CD8-positive, alpha-beta memory T cell (primary cell): Measurements from ENCODE around the gene PTCH1. TPM values are rescaled to one million over a fixed set of nuclear protein-coding genes. Genes with fewer than 3 reads are reported as not detected.
A peak's percentile ranks its signal among the peaks of the same experiment; 100 is the strongest.

Experiments used
- CTCF ChIA-PET: fragments of 350-600 bp; sonication (Branson Sonifier 250); formaldehyde crosslinking; loops from one replicate; lab custom pipeline; 2021; ENCODE audit warnings: antibody characterized with exemption; lab: Charles Lee
- POLR2A ChIA-PET: fragments of 350-600 bp; sonication (Branson Sonifier 250); formaldehyde crosslinking; loops from one replicate; lab custom pipeline; 2021; ENCODE audit warnings: antibody characterized with exemption; lab: Charles Lee
- DNase-seq, 5 donors: peaks; one replicate each; pipeline versions ENCODE4 v3.0.0 to v3.0.0-alpha.2; 2020 to 2022; ENCODE audit warnings: mixed read lengths in 1 of 5
- H3K27ac ChIP-seq: one replicate; pipeline ENCODE4 v1.7.0; 2013; ENCODE audit warnings: low read depth, mild to moderate bottlenecking, low read length, moderate library complexity
- H3K27me3 ChIP-seq: 2 replicates; pipeline ENCODE4 v1.7.0; 2013; ENCODE audit warnings: low read length, mild to moderate bottlenecking; ENCODE audit not compliant: insufficient read depth, poor library complexity, severe bottlenecking
- H3K36me3 ChIP-seq: 2 replicates; pipeline ENCODE4 v1.7.0; 2013; ENCODE audit warnings: mild to moderate bottlenecking, low read length, moderate library complexity; ENCODE audit not compliant: insufficient read depth
- H3K4me1 ChIP-seq: 2 replicates; pipeline ENCODE4 v1.7.0; 2013; ENCODE audit warnings: mild to moderate bottlenecking, low read length, moderate library complexity; ENCODE audit not compliant: insufficient read depth
- H3K4me3 ChIP-seq: 2 replicates; pipeline ENCODE4 v1.7.0; 2013; ENCODE audit warnings: mild to moderate bottlenecking, low read length
- H3K9me3 ChIP-seq: 2 replicates; pipeline ENCODE4 v1.7.0; 2013; ENCODE audit warnings: mild to moderate bottlenecking, low read length
- H3K27ac Mint-ChIP-seq, 8 donors: one replicate each; pipeline ENCODE4 v1.8.0; 2020 to 2021; ENCODE audit warnings: mixed read lengths in 8 of 8, mild to moderate bottlenecking in 6 of 8, inconsistent platforms in 3 of 8, moderate library complexity in 3 of 8
- H3K27me3 Mint-ChIP-seq, 2 donors: one replicate each; pipeline ENCODE4 v1.8.0; 2020 to 2021; ENCODE audit warnings: mixed read lengths in 2 of 2, mild to moderate bottlenecking in 1 of 2, moderate library complexity in 1 of 2
- H3K36me3 Mint-ChIP-seq, 3 donors: one replicate each; pipeline ENCODE4 v1.8.0; 2020 to 2021; ENCODE audit warnings: mixed read lengths in 3 of 3, inconsistent platforms in 1 of 3, mild to moderate bottlenecking in 1 of 3
- H3K4me1 Mint-ChIP-seq, 3 donors: one replicate each; pipeline ENCODE4 v1.8.0; 2020 to 2021; ENCODE audit warnings: mixed read lengths in 3 of 3, inconsistent platforms in 1 of 3, mild to moderate bottlenecking in 1 of 3
- H3K4me3 Mint-ChIP-seq, 7 donors: one replicate each; pipeline ENCODE4 v1.8.0; 2020 to 2021; ENCODE audit warnings: mixed read lengths in 7 of 7, mild to moderate bottlenecking in 6 of 7, moderate library complexity in 4 of 7, inconsistent platforms in 2 of 7
- H3K9me3 Mint-ChIP-seq, 5 donors: one replicate each; pipeline ENCODE4 v1.8.0; 2020 to 2022; ENCODE audit warnings: mixed read lengths in 5 of 5, mild to moderate bottlenecking in 3 of 5, moderate library complexity in 2 of 5, inconsistent platforms in 1 of 5
- polyA plus RNA-seq: library from polyadenylated mRNA; unstranded; fragments of 300-500 nt; fragmentation: Illumina TruSeq; gene quantifications from one replicate; pipeline ENCODE4 v1.2.3, GENCODE V29; 2021
- total RNA-seq, 2 experiments: library from RNA; stranded (reverse); gene quantifications; one replicate each; pipeline ENCODE4 v1.2.3, GENCODE V29; 2021

The PTCH1 gene
- total and polyA plus RNA-seq, 3 experiments from 2014 or later, result 7.1 to 23.3 (median 7.9) TPM

DNA sequence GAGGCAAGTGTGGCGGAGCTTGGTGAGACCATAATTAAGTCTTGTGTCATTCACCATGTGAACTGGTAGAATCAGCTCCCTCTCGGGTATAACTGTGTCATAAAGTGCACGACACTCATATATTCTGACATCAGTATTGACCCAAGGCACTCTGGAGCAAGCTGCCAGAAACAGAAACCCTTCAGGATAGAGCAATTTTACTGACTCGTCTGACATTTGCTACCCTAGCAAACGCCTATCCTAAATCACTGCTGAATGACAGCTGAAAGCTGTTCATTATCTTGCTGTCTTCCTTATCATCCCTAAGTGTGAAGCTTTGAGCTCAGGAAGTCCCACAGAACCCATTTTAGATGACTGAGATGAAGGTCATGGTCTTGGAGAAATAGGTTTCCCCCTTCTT lies 27.8 kb downstream of the PTCH1 start:
- H3K36me3 ChIP-seq, result no peaks in the 10 kb centered on the region
- peaks cover 0 to 5% of the 10 kb centered on the region in 2 donors for H3K27me3 Mint-ChIP-seq
- no peaks in the 10 kb centered on the region for H3K27me3 ChIP-seq
- H3K4me3 ChIP-seq, result no peak overlapping the region
- no peaks in the 10 kb centered on the region for H3K9me3 Mint-ChIP-seq
- peak overlapping the region in 1 of 8 donors; percentile 78 for H3K27ac Mint-ChIP-seq
- no peak overlapping the region for H3K27ac ChIP-seq
- peaks cover 0 to 11% (median 5%) of the 10 kb centered on the region in 3 donors for H3K36me3 Mint-ChIP-seq
- H3K4me3 Mint-ChIP-seq, result no peak overlapping the region
- peaks cover 47 to 78% (median 66%) of the 10 kb centered on the region in 3 donors for H3K4me1 Mint-ChIP-seq
- no peaks in the 10 kb centered on the region for H3K9me3 ChIP-seq
- ChIA-PET CTCF (interaction anchor here (1.5 kb wide), 1 partner anchor 12 kb away, joined by 3 read pairs; no protein-coding TSS in a partner anchor), POLR2A (interaction anchor here (0.6 kb wide), 1 partner anchor 372 kb away, joined by 3 read pairs; no protein-coding TSS in a partner anchor)
- peaks cover 28% of the 10 kb centered on the region for H3K4me1 ChIP-seq
- DNase-seq, result no peak

DNA sequence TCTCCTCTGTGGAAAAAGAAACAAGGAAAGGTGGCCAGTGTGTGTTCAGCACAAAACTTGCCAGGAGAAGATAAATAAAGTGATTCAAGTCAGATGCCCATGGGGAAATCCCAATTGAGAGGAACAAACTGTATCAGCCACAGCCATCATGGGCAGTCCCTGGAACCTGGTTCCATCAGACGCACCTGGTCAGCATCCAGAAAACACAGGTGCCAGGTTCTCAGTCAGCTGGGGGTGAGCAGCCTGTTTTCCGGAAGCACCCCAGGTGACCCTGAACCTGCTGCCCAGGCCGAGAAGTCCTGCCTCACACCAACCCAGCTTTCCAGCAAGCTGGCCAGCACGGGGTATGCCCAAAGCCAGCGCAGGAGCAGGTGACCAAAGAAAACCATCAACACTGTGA lies 30.5 kb downstream of the PTCH1 start:
- Mint-ChIP-seq H3K27ac (no peak overlapping the region), H3K27me3 (peaks cover 5 to 8% of the 10 kb centered on the region in 2 donors), H3K36me3 (peaks cover 0 to 22% (median 3%) of the 10 kb centered on the region in 3 donors), H3K4me3 (no peak overlapping the region), H3K9me3 (no peaks in the 10 kb centered on the region), H3K4me1 (peaks cover 29 to 65% (median 50%) of the 10 kb centered on the region in 3 donors)
- H3K27ac ChIP-seq, result no peak overlapping the region
- H3K4me1 ChIP-seq, result peaks cover 1% of the 10 kb centered on the region
- ChIA-PET CTCF (no interaction called here), POLR2A (no interaction called here)
- no peaks in the 10 kb centered on the region for H3K9me3 ChIP-seq
- no peaks in the 10 kb centered on the region for H3K27me3 ChIP-seq
- no peak overlapping the region for H3K4me3 ChIP-seq
- H3K36me3 ChIP-seq, result no peaks in the 10 kb centered on the region
- no peak for DNase-seq

DNA sequence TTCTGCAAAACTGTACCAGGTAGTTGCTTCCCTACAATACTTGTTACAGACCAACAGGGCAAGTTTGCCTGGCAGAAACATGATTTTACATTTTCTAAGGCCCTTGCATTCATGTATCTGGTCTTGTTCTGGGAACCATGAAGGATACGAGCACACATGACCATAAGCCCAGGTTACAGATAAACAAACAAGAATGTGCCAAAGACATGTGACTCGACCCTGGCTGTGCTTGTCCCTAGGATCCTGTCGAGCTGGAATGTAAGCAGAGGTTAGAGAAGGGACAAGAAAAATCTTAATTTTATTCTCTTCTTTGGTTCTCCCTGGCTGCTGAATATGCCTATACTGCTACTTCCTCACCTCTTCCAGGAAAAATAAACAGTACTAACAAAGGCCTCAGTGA lies 32.5 kb downstream of the PTCH1 start:
- ChIA-PET CTCF (no interaction called here), POLR2A (no interaction called here)
- Mint-ChIP-seq H3K27me3 (peaks cover 5 to 8% of the 10 kb centered on the region in 2 donors), H3K9me3 (no peaks in the 10 kb centered on the region), H3K4me1 (peaks cover 27 to 58% (median 45%) of the 10 kb centered on the region in 3 donors), H3K36me3 (peaks cover 13 to 40% (median 13%) of the 10 kb centered on the region in 3 donors), H3K4me3 (no peak overlapping the region), H3K27ac (peak overlapping the region in 2 of 8 donors; percentile 29 to 41)
- H3K4me1 ChIP-seq, result no peaks in the 10 kb centered on the region
- H3K27me3 ChIP-seq, result no peaks in the 10 kb centered on the region
- H3K4me3 ChIP-seq, result no peak overlapping the region
- H3K27ac ChIP-seq, result no peak overlapping the region
- DNase-seq, result no peak
- no peaks in the 10 kb centered on the region for H3K36me3 ChIP-seq
- no peaks in the 10 kb centered on the region for H3K9me3 ChIP-seq

DNA sequence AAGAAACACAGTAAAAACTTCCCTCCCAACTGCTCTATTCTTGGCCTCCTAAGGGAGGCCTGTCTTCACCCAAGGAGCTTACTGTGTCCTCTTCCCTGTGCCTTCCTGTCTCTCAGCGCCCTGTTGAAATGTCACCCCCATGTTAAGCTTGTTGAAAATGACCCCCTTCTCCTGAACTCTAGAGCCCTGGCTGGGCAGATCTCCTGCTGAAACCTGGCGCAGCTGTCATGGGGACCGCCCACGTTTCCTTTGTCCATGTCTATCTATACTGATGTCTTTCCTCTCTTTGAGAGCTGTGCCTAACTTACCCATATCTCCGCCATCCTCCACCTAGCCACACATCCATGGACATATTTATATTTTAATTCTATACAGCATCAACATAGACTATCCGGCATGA lies 33.3 kb downstream of the PTCH1 start:
- H3K4me3 Mint-ChIP-seq, result no peak overlapping the region
- ChIA-PET CTCF (no interaction called here), POLR2A (no interaction called here)
- Histone ChIP-seq H3K27ac (no peak overlapping the region), H3K36me3 (peaks cover 6% of the 10 kb centered on the region), H3K4me1 (no peaks in the 10 kb centered on the region), H3K4me3 (no peak overlapping the region), H3K9me3 (no peaks in the 10 kb centered on the region), H3K27me3 (no peaks in the 10 kb centered on the region)
- DNase-seq, result no peak
- H3K9me3 Mint-ChIP-seq, result no peaks in the 10 kb centered on the region
- H3K27me3 Mint-ChIP-seq, result peaks cover 5 to 8% of the 10 kb centered on the region in 2 donors
- peaks cover 14 to 48% (median 19%) of the 10 kb centered on the region in 3 donors for H3K36me3 Mint-ChIP-seq
- peaks cover 22 to 54% (median 45%) of the 10 kb centered on the region in 3 donors for H3K4me1 Mint-ChIP-seq
- peak overlapping the region in 4 of 8 donors; percentile 8 to 64 (median 57) for H3K27ac Mint-ChIP-seq

DNA sequence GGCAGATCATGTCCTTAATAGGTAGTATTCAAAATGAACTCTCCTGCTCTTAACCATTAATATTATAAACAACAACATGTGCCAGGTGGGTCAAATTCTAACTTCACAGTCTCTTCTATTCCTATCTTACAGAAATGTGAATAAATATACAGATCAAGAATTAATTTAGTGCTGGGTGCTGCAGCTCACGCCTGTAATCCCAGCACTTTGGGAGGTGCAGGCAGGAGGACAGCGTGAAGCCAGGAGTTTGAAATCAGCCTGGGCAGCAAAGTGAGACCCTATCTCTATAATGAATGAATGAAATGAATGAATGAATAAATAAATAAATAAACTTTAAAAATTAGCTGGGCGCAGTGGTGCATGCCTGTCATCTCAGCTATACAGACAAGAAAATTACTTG lies 34.1 kb downstream of the PTCH1 start:
- peaks cover 22 to 49% (median 37%) of the 10 kb centered on the region in 3 donors for H3K4me1 Mint-ChIP-seq
- CTCF ChIA-PET, result no interaction called here

DNA sequence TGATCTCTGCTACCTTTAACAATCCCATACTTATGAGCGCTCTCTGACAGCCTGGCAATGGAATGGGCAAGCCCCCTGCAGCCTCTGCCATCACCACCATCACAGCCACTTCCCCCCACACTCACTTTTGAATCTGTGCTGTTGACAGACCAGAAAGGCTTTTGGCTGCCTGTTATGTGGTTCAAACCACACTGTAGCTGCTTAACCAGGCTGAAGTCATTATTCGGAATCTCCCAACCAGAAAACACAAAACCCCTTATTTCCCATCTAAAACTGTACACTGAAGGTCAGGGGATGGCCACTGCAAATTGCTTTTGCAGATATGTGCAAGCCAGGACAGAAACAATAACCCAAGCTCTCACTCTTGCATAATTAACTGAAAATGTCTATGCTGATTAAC lies 35.8 kb downstream of the PTCH1 start:
- Mint-ChIP-seq H3K36me3 (peaks cover 19 to 73% (median 27%) of the 10 kb centered on the region in 3 donors), H3K27ac (peak overlapping the region in 1 of 8 donors; percentile 32), H3K9me3 (no peaks in the 10 kb centered on the region), H3K4me3 (no peak overlapping the region), H3K4me1 (peaks cover 18 to 35% (median 25%) of the 10 kb centered on the region in 3 donors), H3K27me3 (peaks cover 3 to 8% of the 10 kb centered on the region in 2 donors)
- Histone ChIP-seq H3K27ac (no peak overlapping the region), H3K4me3 (no peak overlapping the region), H3K36me3 (peaks cover 25% of the 10 kb centered on the region), H3K9me3 (no peaks in the 10 kb centered on the region), H3K27me3 (no peaks in the 10 kb centered on the region), H3K4me1 (no peaks in the 10 kb centered on the region)
- POLR2A ChIA-PET, result no interaction called here
- CTCF ChIA-PET, result no interaction called here
- no peak for DNase-seq

More for the DNA sequence above, 34.1 kb downstream of the PTCH1 start:
- H3K4me1 ChIP-seq, result no peaks in the 10 kb centered on the region
- Mint-ChIP-seq H3K36me3 (peaks cover 17 to 57% (median 25%) of the 10 kb centered on the region in 3 donors), H3K27ac (peak overlapping the region in 1 of 8 donors; percentile 21), H3K9me3 (no peaks in the 10 kb centered on the region), H3K27me3 (peaks cover 3 to 8% of the 10 kb centered on the region in 2 donors), H3K4me3 (no peak overlapping the region)
- no peaks in the 10 kb centered on the region for H3K9me3 ChIP-seq
- no peaks in the 10 kb centered on the region for H3K27me3 ChIP-seq
- no peak overlapping the region for H3K4me3 ChIP-seq
- POLR2A ChIA-PET, result no interaction called here
- H3K36me3 ChIP-seq, result peaks cover 14% of the 10 kb centered on the region
- no peak overlapping the region for H3K27ac ChIP-seq
- DNase-seq, result no peak

DNA sequence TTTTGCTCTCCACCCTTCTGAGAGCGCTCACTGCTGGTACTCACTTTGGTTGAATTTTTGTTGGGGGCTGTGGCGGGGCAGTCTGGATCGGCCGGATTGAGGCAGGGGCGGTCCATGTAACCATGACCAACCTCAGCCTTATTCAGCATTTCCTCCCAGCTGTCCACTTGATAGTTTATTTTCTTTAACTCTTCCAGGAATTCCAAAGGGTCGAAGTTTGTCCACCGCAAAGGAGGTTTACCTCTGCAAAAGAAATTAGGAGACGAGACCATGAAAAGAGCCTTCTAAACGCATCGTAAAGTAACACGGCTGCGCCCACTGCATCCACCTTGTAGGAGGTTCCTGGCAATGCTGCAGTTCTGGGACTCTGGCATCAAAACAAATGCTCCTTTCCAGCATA lies 36.4 kb downstream of the PTCH1 start:
- Histone ChIP-seq H3K27ac (no peak overlapping the region), H3K36me3 (peaks cover 32% of the 10 kb centered on the region), H3K9me3 (no peaks in the 10 kb centered on the region), H3K27me3 (no peaks in the 10 kb centered on the region), H3K4me1 (no peaks in the 10 kb centered on the region), H3K4me3 (no peak overlapping the region)
- Mint-ChIP-seq H3K27me3 (peaks cover 3 to 8% of the 10 kb centered on the region in 2 donors), H3K4me3 (no peak overlapping the region), H3K36me3 (peaks cover 20 to 79% (median 27%) of the 10 kb centered on the region in 3 donors), H3K4me1 (peaks cover 14 to 29% (median 18%) of the 10 kb centered on the region in 3 donors), H3K27ac (no peak overlapping the region), H3K9me3 (no peaks in the 10 kb centered on the region)
- ChIA-PET POLR2A (no interaction called here), CTCF (no interaction called here)
- no peak for DNase-seq

DNA sequence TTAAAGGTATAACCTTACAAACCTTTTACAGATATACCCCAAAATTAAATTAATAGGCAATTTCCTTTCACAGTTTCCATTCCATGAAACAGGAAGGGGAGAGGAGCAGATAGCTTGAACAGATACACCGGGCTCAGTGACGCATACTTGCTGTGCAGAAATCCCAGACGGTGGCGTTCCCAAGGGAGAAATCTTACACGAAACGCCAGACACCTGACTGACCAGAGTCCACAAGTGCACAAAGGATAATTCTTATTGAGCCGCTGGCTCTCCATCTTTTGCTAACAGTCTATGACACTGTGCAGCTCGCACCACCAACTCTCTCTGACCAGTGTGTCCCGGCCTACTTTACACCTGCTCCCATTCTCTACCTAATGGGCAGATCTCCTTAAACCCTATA lies 37.4 kb downstream of the PTCH1 start:
- no peaks in the 10 kb centered on the region for H3K27me3 ChIP-seq
- POLR2A ChIA-PET, result no interaction called here
- peaks cover 34% of the 10 kb centered on the region for H3K36me3 ChIP-seq

More for the DNA sequence above, 37.4 kb downstream of the PTCH1 start:
- Mint-ChIP-seq H3K4me1 (peaks cover 9 to 23% (median 16%) of the 10 kb centered on the region in 3 donors), H3K9me3 (no peaks in the 10 kb centered on the region), H3K4me3 (no peak overlapping the region), H3K27me3 (peaks cover 2 to 8% of the 10 kb centered on the region in 2 donors), H3K36me3 (peaks cover 26 to 82% (median 27%) of the 10 kb centered on the region in 3 donors), H3K27ac (peak overlapping the region in 1 of 8 donors; percentile 46)
- no peak overlapping the region for H3K27ac ChIP-seq
- H3K9me3 ChIP-seq, result no peaks in the 10 kb centered on the region
- CTCF ChIA-PET, result no interaction called here
- no peak overlapping the region for H3K4me3 ChIP-seq
- H3K4me1 ChIP-seq, result no peaks in the 10 kb centered on the region
- DNase-seq, result no peak
